ENCODE measurements around the gene IRF2BP2. TPM values are rescaled to one million over a fixed set of nuclear protein-coding genes. Genes with fewer than 3 reads are reported as not detected.

The IRF2BP2 gene
- total RNA-seq, 2 experiments from 2014 or later: 99.6 to 107 TPM

Other genes starting within 250 kb of the IRF2BP2 start
- gene COA6, start 236.7 kb downstream of the IRF2BP2 start, total RNA-seq: 10 to 100 TPM; 45.8 to 50.2 TPM
- gene TARBP1, start 131.0 kb downstream of the IRF2BP2 start, total RNA-seq: 10 to 100 TPM; 40.2 to 41.6 TPM